Left cardiac atrium (tissue), 4 donors: ENCODE results near the gene CHRDL2. TPM values are rescaled to one million over a fixed set of nuclear protein-coding genes. Genes with fewer than 3 reads are reported as not detected.

ENCODE experiments used
- ATAC-seq, 2 donors: fragments of 200-7000 bp; cut with Tn5 transposase; one replicate each; pipeline ENCODE4 v1.9.1; 2020; ENCODE audit warnings: mild to moderate bottlenecking in 2 of 2, moderate library complexity in 2 of 2
- DNase-seq: peaks from one replicate; pipeline ENCODE4 v3.0.0-alpha.2; 2020
- intact Hi-C, 2 donors: fragments of 100-400 bp; cut with DNase I; formaldehyde crosslinking; loops; one replicate each; pipeline versions ENCODE4 v1.14.1 to v1.15.1; 2022 to 2023
- microRNA-seq, 2 donors: library from miRNA; unstranded; fragments of <30 nt; microRNA quantifications; one replicate each; pipeline ENCODE4 v1.2.0, GENCODE V29; 2020
- total RNA-seq, 2 donors: library from RNA; stranded (reverse); fragmentation: NEBNext Ultra II Directional; extraction: Animal tissue kit (Norgen Biotek cat#: 25700); gene quantifications; one replicate each; pipeline ENCODE4 v1.2.1, GENCODE V29; 2021
- donor health status: DM: no; HTN: yes; CAD: no.
- donor health status: DM: no; HTN: yes; CAD: no; lungs with severe emphysema.
- donor health status: DM: yes; HTN: yes; CAD: no.
- donor health status: Dilated cardiomyopathy.

Gene CHRDL2
- total RNA-seq, 2 donors from 2014 or later = 6.1 to 25.4 TPM

DNA sequence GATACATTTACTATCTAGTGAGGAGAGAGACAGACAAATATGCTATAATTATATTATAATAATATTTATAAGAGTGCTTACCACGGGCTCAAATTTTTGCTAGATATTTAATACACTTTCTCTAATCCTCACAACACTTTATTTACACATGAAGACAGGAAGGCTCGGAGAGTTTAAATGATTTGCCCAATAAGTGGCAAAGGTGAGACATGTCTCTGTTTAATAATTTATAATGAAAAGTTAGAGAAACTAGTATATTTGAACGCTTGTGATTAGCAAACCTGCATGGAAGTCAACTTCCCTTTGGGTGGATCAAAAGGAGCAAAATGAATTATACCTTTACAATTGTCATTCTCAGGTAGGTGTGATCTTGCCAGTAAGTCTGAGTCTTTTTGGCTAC is 83.4 kb downstream of the CHRDL2 start:
- intact Hi-C loops = no loop called here
- ATAC-seq = no peak
- no peak for DNase-seq

DNA sequence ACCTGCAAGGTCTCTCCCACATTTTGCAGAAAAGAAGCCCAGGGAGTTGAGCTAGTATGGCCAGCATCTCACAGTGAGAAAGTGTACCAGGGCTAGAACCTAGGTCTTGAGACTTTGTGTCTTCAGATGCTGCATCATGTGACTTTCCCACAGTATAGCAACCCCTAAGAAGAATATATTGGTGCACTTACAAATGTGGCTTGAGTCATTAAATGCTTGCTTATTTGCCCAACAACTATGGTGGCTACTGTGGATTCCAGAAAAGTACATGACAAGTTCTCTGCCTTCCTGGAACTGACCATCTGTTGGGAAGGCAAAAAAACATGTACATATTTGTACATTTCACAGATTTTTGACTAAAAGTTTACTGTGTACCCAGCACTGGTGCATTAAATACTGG is 83.8 kb downstream of the CHRDL2 start:
- intact Hi-C loops = no loop called here
- no peak for ATAC-seq
- DNase-seq = no peak

GRCh38 chr11:74646954-74647353 is 84.3 kb downstream of the CHRDL2 start:
- no peak for DNase-seq
- no peak for ATAC-seq
- intact Hi-C loops = no loop called here

Small RNAs within 50 kb of the gene (microRNA-seq; reads per million reads assigned to microRNA genes)
- gene MIR4696 = 0 reads per million in 2 donors

Other genes with a start within 250 kb of the CHRDL2 start
- gene LIPT2, start 237.7 kb downstream of the CHRDL2 start, total RNA-seq = 1 to 10 TPM; 1.5 to 2.0 TPM
- gene POLD3, start 138.8 kb downstream of the CHRDL2 start, total RNA-seq = 1 to 10 TPM; 6.7 to 8.9 TPM
- gene RNF169, start 17.4 kb upstream of the CHRDL2 start, total RNA-seq = 10 to 100 TPM; 10.3 to 11.6 TPM
- gene XRRA1, start 217.7 kb upstream of the CHRDL2 start, total RNA-seq = 10 to 100 TPM in 1 of 2 donors, 1 to 10 TPM in 1; 5.3 to 13.8 TPM
- 100 to 1,000 TPM; 124 to 141 TPM for gene SPCS2, start 217.8 kb upstream of the CHRDL2 start, total RNA-seq